CD4-positive, alpha-beta T cell (primary cell): Measurements from ENCODE around the gene ACAP3. TPM values are rescaled to one million over a fixed set of nuclear protein-coding genes. Genes with fewer than 3 reads are reported as not detected.
"Not testable (repeated sequence)": the region's sequence is repeated elsewhere in the genome, so short reads cannot be mapped to it uniquely, and the experiment has no call there.

ENCODE experiments used
- ATAC-seq: fragments of 200-7000 bp; cut with Tn5 transposase; one replicate; pipeline ENCODE4 v1.10.0; 2022; ENCODE audit warnings: mild to moderate bottlenecking; ENCODE audit not compliant: poor library complexity
- CTCF ChIA-PET: fragments of 350-600 bp; sonication (Branson Sonifier 250); formaldehyde crosslinking; loops from one replicate; lab custom pipeline; 2021; ENCODE audit warnings: antibody characterized with exemption, inconsistent platforms; lab: Charles Lee
- POLR2A ChIA-PET: fragments of 350-600 bp; sonication (Branson Sonifier 250); formaldehyde crosslinking; loops from one replicate; lab custom pipeline; 2021; ENCODE audit warnings: antibody characterized with exemption, inconsistent platforms; lab: Charles Lee
- DNase-seq, 14 experiments: peaks; one replicate each; pipeline ENCODE4 v3.0.0-alpha.2; 2013 to 2020; ENCODE audit warnings: mixed read lengths in 2 of 14
- H3K27ac ChIP-seq, 2 donors: one replicate each; pipeline versions ENCODE4 v1.5.1 to v1.7.0; 2013; ENCODE audit warnings: low read length in 2 of 2, low read depth in 1 of 2, mild to moderate bottlenecking in 1 of 2
- H3K27me3 ChIP-seq, 2 experiments: 1 replicate in 1 of 2; 2 replicates in 1 of 2; pipeline versions ENCODE4 v1.6.1 to v1.7.0; 2013; ENCODE audit warnings: low read length in 2 of 2, control low read depth in 1 of 2, mild to moderate bottlenecking in 1 of 2, moderate library complexity in 1 of 2; ENCODE audit not compliant: insufficient read depth in 2 of 2, control insufficient read depth in 1 of 2
- H3K36me3 ChIP-seq: one replicate; pipeline ENCODE4 v1.6.1; 2013; ENCODE audit warnings: low read length, control low read depth; ENCODE audit not compliant: insufficient read depth
- H3K4me1 ChIP-seq: one replicate; pipeline ENCODE4 v1.6.1; 2013; ENCODE audit warnings: low read length, control low read depth; ENCODE audit not compliant: insufficient read depth
- H3K4me3 ChIP-seq: one replicate; pipeline ENCODE4 v1.5.1; 2013; ENCODE audit warnings: mild to moderate bottlenecking, low read length, moderate library complexity
- H3K9me3 ChIP-seq, 2 experiments: 1 replicate in 1 of 2; 2 replicates in 1 of 2; pipeline versions ENCODE4 v1.6.1 to v1.7.0; 2013; ENCODE audit warnings: low read length in 2 of 2, mild to moderate bottlenecking in 2 of 2, control low read depth in 1 of 2, moderate library complexity in 1 of 2; ENCODE audit not compliant: control insufficient read depth in 1 of 2, insufficient read depth in 1 of 2
- H3K27ac Mint-ChIP-seq: one replicate; pipeline ENCODE4 v1.8.0; 2020; ENCODE audit warnings: mixed read lengths
- H3K27me3 Mint-ChIP-seq: one replicate; pipeline ENCODE4 v1.8.0; 2021; ENCODE audit warnings: mixed read lengths
- H3K36me3 Mint-ChIP-seq: one replicate; pipeline ENCODE4 v1.8.0; 2021; ENCODE audit warnings: low read depth, mixed read lengths
- H3K4me1 Mint-ChIP-seq: one replicate; pipeline ENCODE4 v1.8.0; 2021; ENCODE audit warnings: low read depth, mixed read lengths
- H3K4me3 Mint-ChIP-seq: one replicate; pipeline ENCODE4 v1.8.0; 2020; ENCODE audit warnings: mild to moderate bottlenecking, mixed read lengths
- H3K9me3 Mint-ChIP-seq: one replicate; pipeline ENCODE4 v1.8.0; 2020; ENCODE audit warnings: mixed read lengths
- intact Hi-C, 2 experiments: fragments of 100-400 bp; cut with DNase I in 1 of 2; cut with micrococcal nuclease in 1 of 2; formaldehyde crosslinking; loops; one replicate each; pipeline versions ENCODE4 v1.15.1 to v1.9.0; 2023 to 2025; cut with DNase I, micrococcal nuclease
- total RNA-seq, 174 experiments: library from RNA in 2 of 174; stranded (reverse) in 2 of 174; gene quantifications; one replicate each; pipeline ENCODE4 v1.2.3 and lab custom pipeline; 2021 to 2026
- TF ChIP-seq, protein P1 (sequence below): fragments of 200-600 bp; IDR thresholded peaks from one replicate; pipeline ENCODE4 v1.8.0; 2022; ENCODE audit warnings: antibody characterized with exemption, mild to moderate bottlenecking

Gene ACAP3
- total RNA-seq, 2 experiments from 2014 or later, result 45.3 to 46.4 TPM

DNA sequence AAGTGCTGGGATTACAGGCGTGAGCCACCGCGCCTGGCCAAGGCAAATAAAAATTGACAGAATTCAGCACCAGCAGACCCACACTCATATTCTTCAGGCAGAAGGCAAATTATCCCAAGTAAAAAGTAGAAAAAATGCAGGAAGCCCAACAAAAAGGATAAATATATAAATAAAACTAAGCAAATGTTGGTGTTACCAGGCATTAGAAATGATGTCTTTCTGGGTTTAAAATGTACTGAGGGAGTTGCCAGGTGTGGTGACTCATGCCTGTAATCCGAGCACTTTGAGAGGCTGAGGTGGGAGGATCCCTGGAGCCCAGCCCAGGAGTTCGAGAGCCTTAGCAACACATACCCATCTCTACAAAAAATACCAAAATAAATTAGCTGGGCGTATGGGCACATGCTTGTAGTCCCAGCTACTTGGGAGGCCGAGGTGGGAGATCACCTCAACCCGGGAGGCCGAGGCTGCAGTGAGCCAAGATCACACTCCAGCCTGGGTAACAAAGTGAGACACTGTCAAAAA lies 10.5 kb upstream of the ACAP3 start:
- Histone ChIP-seq H3K9me3 (peaks cover 0 to 4% of the 10 kb centered on the region in 2 experiments), H3K4me1 (peaks cover 36% of the 10 kb centered on the region), H3K27me3 (no peaks in the 10 kb centered on the region), H3K4me3 (no peak overlapping the region), H3K36me3 (peaks cover 67% of the 10 kb centered on the region), H3K27ac (no peak overlapping the region)
- Mint-ChIP-seq H3K9me3 (no peaks in the 10 kb centered on the region), H3K27me3 (no peaks in the 10 kb centered on the region), H3K36me3 (peaks cover 32% of the 10 kb centered on the region), H3K4me1 (peaks cover 4% of the 10 kb centered on the region), H3K4me3 (peak overlapping the region; percentile 15), H3K27ac (no peak overlapping the region)
- ATAC-seq, result no peak
- ChIA-PET CTCF (no interaction called here), POLR2A (no interaction called here)
- TF ChIP-seq, protein P1, sequence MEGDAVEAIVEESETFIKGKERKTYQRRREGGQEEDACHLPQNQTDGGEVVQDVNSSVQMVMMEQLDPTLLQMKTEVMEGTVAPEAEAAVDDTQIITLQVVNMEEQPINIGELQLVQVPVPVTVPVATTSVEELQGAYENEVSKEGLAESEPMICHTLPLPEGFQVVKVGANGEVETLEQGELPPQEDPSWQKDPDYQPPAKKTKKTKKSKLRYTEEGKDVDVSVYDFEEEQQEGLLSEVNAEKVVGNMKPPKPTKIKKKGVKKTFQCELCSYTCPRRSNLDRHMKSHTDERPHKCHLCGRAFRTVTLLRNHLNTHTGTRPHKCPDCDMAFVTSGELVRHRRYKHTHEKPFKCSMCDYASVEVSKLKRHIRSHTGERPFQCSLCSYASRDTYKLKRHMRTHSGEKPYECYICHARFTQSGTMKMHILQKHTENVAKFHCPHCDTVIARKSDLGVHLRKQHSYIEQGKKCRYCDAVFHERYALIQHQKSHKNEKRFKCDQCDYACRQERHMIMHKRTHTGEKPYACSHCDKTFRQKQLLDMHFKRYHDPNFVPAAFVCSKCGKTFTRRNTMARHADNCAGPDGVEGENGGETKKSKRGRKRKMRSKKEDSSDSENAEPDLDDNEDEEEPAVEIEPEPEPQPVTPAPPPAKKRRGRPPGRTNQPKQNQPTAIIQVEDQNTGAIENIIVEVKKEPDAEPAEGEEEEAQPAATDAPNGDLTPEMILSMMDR, result no peak
- DNase-seq, result no peak
- intact Hi-C loops, result no loop called here

DNA sequence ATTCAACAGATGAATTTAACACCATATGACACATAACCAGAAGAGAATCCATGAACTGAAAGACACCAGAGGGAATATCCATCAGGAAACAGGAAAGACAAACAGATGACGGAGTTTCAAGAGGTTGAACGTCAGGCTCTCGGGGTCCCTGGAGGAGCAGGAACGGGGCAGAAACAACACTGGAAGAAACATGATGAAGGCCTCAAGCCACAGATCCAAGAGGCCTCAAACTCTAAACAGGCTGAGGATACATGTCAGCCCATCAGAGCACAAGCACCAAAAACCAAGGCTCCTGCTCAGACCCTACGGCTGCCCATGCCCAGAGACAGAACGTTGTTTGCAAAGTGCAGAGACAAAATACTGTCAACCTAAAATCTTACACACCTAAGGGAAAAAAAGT lies 9.7 kb upstream of the ACAP3 start:
- DNase-seq (no peak), ATAC-seq (no peak)
- Mint-ChIP-seq H3K36me3 (peaks cover 32% of the 10 kb centered on the region), H3K9me3 (no peaks in the 10 kb centered on the region), H3K27me3 (no peaks in the 10 kb centered on the region), H3K4me3 (no peak overlapping the region), H3K4me1 (no peaks in the 10 kb centered on the region), H3K27ac (peak overlapping the region; percentile 8)
- no peak overlapping the region for H3K4me3 ChIP-seq
- ChIA-PET CTCF (no interaction called here), POLR2A (no interaction called here)
- TF ChIP-seq, protein P1, result no peak
- peaks cover 0 to 4% of the 10 kb centered on the region in 2 experiments for H3K9me3 ChIP-seq
- no peak overlapping the region for H3K27ac ChIP-seq
- H3K36me3 ChIP-seq, result peaks cover 75% of the 10 kb centered on the region
- intact Hi-C loops, result no loop called here
- no peaks in the 10 kb centered on the region for H3K27me3 ChIP-seq
- peaks cover 30% of the 10 kb centered on the region for H3K4me1 ChIP-seq

DNA sequence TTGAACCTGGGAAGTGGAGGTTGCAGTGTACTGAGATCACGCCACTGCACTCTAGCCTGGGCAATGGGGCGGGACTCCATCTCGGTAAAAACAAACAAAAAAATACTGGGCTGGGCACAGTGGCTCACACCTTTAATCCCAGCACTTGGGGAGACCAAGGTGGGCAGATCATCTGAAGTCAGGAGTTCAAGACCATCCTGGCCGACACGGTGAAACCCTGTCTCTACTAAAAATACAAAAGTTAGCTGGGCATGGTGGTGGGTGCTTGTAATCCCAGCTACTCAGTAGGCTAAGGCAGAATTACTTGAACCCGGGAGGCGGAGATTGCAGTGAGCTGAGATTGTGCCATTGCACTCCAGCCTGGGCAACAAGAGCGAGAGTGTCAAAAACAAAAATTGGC lies 8.5 kb upstream of the ACAP3 start:
- H3K4me1 Mint-ChIP-seq, H3K27me3 ChIP-seq, ATAC-seq, H3K9me3 Mint-ChIP-seq, H3K27me3 Mint-ChIP-seq, H3K9me3 ChIP-seq, H3K27ac ChIP-seq, H3K4me3 Mint-ChIP-seq, intact Hi-C loops, POLR2A ChIA-PET, H3K4me3 ChIP-seq, DNase-seq, CTCF ChIA-PET, H3K27ac Mint-ChIP-seq: not testable (repeated sequence)
- peaks cover 37% of the 10 kb centered on the region for H3K36me3 Mint-ChIP-seq
- Histone ChIP-seq H3K4me1 (peaks cover 18% of the 10 kb centered on the region), H3K36me3 (peaks cover 76% of the 10 kb centered on the region)

DNA sequence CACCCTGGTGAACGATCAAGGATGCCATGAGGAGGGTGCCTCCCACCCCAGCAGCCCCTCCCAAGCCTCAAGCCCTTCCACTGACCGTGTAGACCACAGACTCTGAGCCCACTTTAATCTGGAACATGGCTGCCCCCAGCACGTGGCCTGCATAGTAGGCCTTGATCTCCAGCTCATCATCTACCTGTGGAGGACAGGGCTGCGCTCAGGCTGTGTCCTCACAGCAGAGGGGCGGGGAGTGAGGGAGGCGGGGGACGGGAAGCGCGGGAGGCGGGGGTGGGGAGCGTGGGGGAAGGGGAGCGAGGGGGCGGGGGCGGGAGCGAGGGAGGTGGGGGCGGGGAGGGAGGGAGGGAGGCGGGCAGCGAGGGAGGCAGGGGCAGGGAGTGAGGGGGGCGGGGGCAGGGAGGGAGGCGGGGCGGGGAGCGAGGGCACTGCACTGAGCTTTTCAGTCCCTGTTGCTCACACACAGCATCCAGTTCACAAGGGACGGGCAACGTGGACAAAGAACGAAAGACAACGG lies 7.8 kb upstream of the ACAP3 start:
- CTCF ChIA-PET, result no interaction called here
- POLR2A ChIA-PET, result no interaction called here
- no peak overlapping the region for H3K4me3 ChIP-seq
- no peak for DNase-seq
- TF ChIP-seq, protein P1, result no peak
- H3K9me3 Mint-ChIP-seq, result no peaks in the 10 kb centered on the region
- no peaks in the 10 kb centered on the region for H3K9me3 ChIP-seq
- H3K36me3 Mint-ChIP-seq, result peaks cover 37% of the 10 kb centered on the region
- H3K4me1 ChIP-seq, result peaks cover 11% of the 10 kb centered on the region
- no peaks in the 10 kb centered on the region for H3K27me3 Mint-ChIP-seq
- peaks cover 76% of the 10 kb centered on the region for H3K36me3 ChIP-seq
- no peaks in the 10 kb centered on the region for H3K27me3 ChIP-seq
- H3K4me3 Mint-ChIP-seq, result no peak overlapping the region
- peaks cover 4% of the 10 kb centered on the region for H3K4me1 Mint-ChIP-seq
- H3K27ac ChIP-seq, result no peak overlapping the region
- intact Hi-C loops, result no loop called here
- no peak overlapping the region for H3K27ac Mint-ChIP-seq
- no peak for ATAC-seq
